Esophagus muscularis mucosa (tissue), 4 donors: ENCODE data around the gene BANF1. TPM values are rescaled to one million over a fixed set of nuclear protein-coding genes. Genes with fewer than 3 reads are reported as not detected.

Source experiments
- DNase-seq: peaks from one replicate; pipeline ENCODE4 v3.0.0-alpha.2; 2017; ENCODE audit errors: extremely low spot score
- H3K27ac ChIP-seq, 4 donors: fragments of 200-600 bp; sonication (generic); replicated peaks in 1 of 4; 1 replicate in 3 of 4; 2 replicates in 1 of 4; pipeline ENCODE4 v1.5.1; 2016 to 2019; ENCODE audit warnings: mild to moderate bottlenecking in 1 of 4
- H3K27me3 ChIP-seq, 4 donors: fragments of 200-600 bp; sonication (generic); one replicate each; pipeline versions ENCODE4 v1.5.1 to v1.6.0; 2016 to 2019
- H3K36me3 ChIP-seq, 4 donors: fragments of 200-600 bp; sonication (generic); one replicate each; pipeline ENCODE4 v1.5.1; 2016 to 2019
- H3K4me1 ChIP-seq, 4 donors: fragments of 200-600 bp; sonication (generic); one replicate each; pipeline ENCODE4 v1.5.1; 2016 to 2019
- H3K4me3 ChIP-seq, 4 donors: fragments of 200-600 bp; sonication (generic); 1 replicate in 2 of 4; 2 replicates in 2 of 4; pipeline ENCODE4 v1.5.1; 2016 to 2019; ENCODE audit warnings: mild to moderate bottlenecking in 4 of 4, moderate library complexity in 1 of 4
- H3K9me3 ChIP-seq, 4 donors: fragments of 200-600 bp; sonication (generic); 1 replicate in 3 of 4; 2 replicates in 1 of 4; pipeline ENCODE4 v1.5.1; 2016 to 2019
- EP300 ChIP-seq: sonication (generic); formaldehyde crosslinking; IDR thresholded peaks from one replicate; pipeline ENCODE4 v1.6.1; 2017; ENCODE audit warnings: antibody characterized with exemption
- POLR2A ChIP-seq: fragments of 450-650 bp; IDR thresholded peaks from one replicate; pipeline ENCODE4 v1.6.1; 2017; ENCODE audit warnings: antibody characterized with exemption, moderate library complexity, mild to moderate bottlenecking, low read depth
- POLR2AphosphoS5 ChIP-seq, 2 donors: sonication (generic); formaldehyde crosslinking; IDR thresholded peaks; one replicate each; pipeline ENCODE4 v1.6.1; 2017; ENCODE audit warnings: antibody characterized with exemption in 2 of 2
- WGBS: methylation state at CpG from one replicate; pipeline ENCODE4 v1.1.5; 2018; 5-methylcytosine and 5-hydroxymethylcytosine counted together
- intact Hi-C: fragments of 100-400 bp; cut with DNase I; formaldehyde crosslinking; loops from one replicate; pipeline ENCODE4 v1.15.1; 2023
- total RNA-seq, 4 donors: library from RNA; depleted of rRNA; stranded (reverse); fragments of >200 nt; gene quantifications; one replicate each; pipeline versions ENCODE4 v1.1.0 to v1.2.1, GENCODE V29; 2016
- TF ChIP-seq, protein P1 (sequence below), 3 experiments: fragments of 200-600 bp in 2 of 3; fragments of 450-650 bp in 1 of 3; sonication (generic) in 2 of 3; IDR thresholded peaks; one replicate each; pipeline ENCODE4 v1.5.1; 2017 to 2019; ENCODE audit warnings: antibody characterized with exemption in 3 of 3, mild to moderate bottlenecking in 2 of 3, moderate library complexity in 1 of 3

Gene BANF1
- total RNA-seq, 4 donors from 2014 or later = 46.9 to 72.5 (median 57.9) TPM

DNA sequence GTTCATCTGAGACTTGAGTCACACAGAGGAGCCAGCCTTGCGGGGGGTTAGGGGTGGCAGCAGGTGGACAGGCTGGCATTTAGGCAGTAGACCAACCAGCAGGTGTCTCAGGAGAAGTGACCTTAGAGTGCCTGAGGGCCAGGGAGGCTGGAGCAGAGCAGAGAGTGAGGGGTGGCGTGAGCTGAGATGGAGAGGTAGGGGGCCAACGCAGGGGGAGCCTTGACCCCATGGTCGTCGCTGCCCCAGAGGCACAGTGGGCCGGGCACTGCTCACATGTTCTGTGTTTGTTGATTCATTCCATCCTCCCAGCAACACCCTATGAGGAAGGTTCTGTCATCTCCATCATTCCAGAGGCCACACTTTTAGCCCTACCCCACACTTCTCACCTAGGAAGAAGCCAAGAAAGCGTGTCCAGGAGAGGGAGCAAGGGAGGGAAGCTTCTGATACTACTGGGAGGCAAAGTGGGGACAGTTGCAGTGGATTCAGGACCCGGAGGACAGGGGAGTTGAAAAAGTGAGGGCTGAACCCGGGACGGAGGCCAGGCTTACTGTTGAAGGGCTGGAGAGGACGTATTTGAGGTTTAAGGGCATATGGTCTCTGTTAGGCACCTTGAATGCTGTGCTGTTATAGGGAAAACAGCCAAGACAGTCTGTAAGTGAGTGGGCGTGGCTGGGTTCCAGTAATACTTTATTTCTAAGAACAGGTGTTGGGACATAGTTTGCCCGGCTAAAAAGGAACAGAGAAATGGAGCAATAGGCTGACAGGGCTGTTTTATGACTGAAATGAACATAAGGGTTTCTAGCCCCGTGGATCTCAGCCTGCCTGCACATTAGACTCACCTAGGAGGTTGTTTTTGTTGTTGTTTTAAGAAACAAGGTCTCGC is 33.5 kb upstream of the BANF1 start:
- Histone ChIP-seq H3K4me1 (peaks cover 2 to 8% (median 6%) of the 10 kb centered on the region in 4 donors), H3K36me3 (peaks cover 69 to 92% (median 80%) of the 10 kb centered on the region in 4 donors), H3K27me3 (no peaks in the 10 kb centered on the region), H3K4me3 (no peak overlapping the region), H3K27ac (no peak overlapping the region), H3K9me3 (no peaks in the 10 kb centered on the region)
- DNase-seq = no peak
- intact Hi-C loops = no loop called here
- 77% methylated on average over 15 of the region's 15 CpGs for WGBS
- no peak for TF ChIP-seq POLR2A
- no peak for TF ChIP-seq EP300
- TF ChIP-seq, protein P1, sequence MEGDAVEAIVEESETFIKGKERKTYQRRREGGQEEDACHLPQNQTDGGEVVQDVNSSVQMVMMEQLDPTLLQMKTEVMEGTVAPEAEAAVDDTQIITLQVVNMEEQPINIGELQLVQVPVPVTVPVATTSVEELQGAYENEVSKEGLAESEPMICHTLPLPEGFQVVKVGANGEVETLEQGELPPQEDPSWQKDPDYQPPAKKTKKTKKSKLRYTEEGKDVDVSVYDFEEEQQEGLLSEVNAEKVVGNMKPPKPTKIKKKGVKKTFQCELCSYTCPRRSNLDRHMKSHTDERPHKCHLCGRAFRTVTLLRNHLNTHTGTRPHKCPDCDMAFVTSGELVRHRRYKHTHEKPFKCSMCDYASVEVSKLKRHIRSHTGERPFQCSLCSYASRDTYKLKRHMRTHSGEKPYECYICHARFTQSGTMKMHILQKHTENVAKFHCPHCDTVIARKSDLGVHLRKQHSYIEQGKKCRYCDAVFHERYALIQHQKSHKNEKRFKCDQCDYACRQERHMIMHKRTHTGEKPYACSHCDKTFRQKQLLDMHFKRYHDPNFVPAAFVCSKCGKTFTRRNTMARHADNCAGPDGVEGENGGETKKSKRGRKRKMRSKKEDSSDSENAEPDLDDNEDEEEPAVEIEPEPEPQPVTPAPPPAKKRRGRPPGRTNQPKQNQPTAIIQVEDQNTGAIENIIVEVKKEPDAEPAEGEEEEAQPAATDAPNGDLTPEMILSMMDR (IDR thresholded peaks at IDR 0.05) = no peak
- no peak for TF ChIP-seq POLR2AphosphoS5 (IDR thresholded peaks at IDR 0.05)

DNA sequence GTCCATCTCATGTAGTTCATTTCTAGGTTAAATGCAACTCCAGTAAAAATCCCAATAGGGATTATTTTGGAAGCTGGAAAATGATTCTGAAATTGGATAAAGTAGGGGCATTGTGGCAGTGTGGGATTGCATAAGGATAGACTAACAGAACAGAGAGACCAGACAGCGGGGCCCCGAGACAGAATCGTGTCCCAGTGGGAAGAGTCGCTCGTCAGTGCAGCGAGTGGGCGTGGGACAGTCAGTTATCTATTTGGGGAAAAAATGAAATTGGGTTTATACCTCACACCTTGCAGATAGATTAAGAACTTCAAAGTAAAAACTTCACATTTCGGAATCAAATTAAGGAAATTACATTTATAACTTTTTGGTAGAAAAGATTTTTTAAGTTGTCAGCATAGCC is 30.2 kb upstream of the BANF1 start:
- no peak for TF ChIP-seq EP300
- intact Hi-C loops = no loop called here
- Histone ChIP-seq H3K9me3 (no peaks in the 10 kb centered on the region), H3K36me3 (peaks cover 44 to 85% (median 68%) of the 10 kb centered on the region in 4 donors), H3K4me1 (no peaks in the 10 kb centered on the region), H3K27ac (no peak overlapping the region), H3K27me3 (no peaks in the 10 kb centered on the region), H3K4me3 (no peak overlapping the region)
- 93% methylated on average over 8 of the region's 8 CpGs for WGBS
- no peak for DNase-seq

DNA sequence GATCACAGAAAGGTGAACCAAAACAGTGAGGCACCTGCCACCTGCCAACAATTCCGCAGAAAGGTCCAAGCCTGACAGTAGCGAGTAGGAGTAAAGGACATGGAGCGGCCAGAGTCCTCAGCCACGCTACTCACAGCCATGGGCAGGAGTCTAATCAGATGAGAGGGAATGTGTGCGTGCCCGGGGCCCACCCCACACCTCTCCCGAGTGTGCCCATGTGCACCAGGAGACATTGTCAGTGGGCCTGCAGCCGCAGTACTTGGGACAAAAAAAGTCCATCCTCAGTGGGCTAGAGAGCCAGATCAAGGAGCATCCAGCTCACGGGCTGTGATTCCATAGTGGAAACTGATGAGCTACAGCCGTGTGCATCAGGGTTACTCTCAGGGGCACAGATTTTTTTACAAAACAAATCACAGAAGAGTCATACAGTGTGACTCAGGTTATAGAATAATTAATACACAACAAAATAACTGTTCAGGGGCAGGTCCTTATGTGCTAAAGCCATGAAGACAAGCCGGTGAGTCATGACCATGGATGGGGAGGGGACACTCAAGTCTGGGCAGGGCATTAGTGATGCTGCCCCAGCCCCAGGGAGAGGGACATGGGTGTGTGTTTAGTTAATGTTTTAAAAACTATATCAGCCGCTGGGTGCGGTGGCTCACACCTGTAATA is 28.7 kb upstream of the BANF1 start:
- peaks cover 44 to 85% (median 68%) of the 10 kb centered on the region in 4 donors for H3K36me3 ChIP-seq
- intact Hi-C loops = no loop called here
- TF ChIP-seq, protein P1 (IDR thresholded peaks at IDR 0.05) = no peak
- TF ChIP-seq EP300 (no peak), POLR2A (no peak), POLR2AphosphoS5 (IDR thresholded peaks at IDR 0.05) (no peak)

DNA sequence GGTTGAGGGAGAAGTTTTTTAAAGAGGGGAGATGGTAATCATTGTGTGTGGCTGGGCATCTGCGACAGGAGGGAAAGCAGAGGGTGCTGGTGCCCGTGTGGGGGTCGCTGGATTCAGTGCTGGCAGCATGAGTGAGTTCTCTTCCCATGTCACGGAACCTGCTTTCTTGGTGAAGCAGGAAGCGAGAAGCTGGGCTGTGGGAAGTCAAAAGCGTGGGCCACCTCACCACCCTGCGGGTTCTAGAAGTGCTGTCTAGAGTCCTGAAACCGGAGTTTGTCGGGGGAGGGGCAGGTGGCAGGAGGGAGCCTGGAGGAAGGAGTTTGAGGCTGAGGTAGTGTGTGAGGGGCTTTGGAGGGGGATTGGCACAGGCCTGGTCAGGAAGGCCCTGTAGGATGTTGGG is 26.5 kb upstream of the BANF1 start:
- Histone ChIP-seq H3K4me1 (no peaks in the 10 kb centered on the region), H3K36me3 (peaks cover 37 to 83% (median 65%) of the 10 kb centered on the region in 4 donors), H3K27ac (no peak overlapping the region), H3K4me3 (no peak overlapping the region), H3K27me3 (no peaks in the 10 kb centered on the region), H3K9me3 (no peaks in the 10 kb centered on the region)
- DNase-seq = no peak
- intact Hi-C loops = no loop called here
- WGBS = 88% methylated on average over 9 of the region's 9 CpGs
- TF ChIP-seq, protein P1 (IDR thresholded peaks at IDR 0.05) = no peak
- no peak for TF ChIP-seq POLR2A
- TF ChIP-seq EP300 = no peak
- TF ChIP-seq POLR2AphosphoS5 (IDR thresholded peaks at IDR 0.05) = no peak

More for the DNA sequence above, 28.7 kb upstream of the BANF1 start:
- H3K27ac ChIP-seq = no peak overlapping the region
- no peaks in the 10 kb centered on the region for H3K9me3 ChIP-seq
- H3K4me3 ChIP-seq = no peak overlapping the region
- no peaks in the 10 kb centered on the region for H3K4me1 ChIP-seq
- no peaks in the 10 kb centered on the region for H3K27me3 ChIP-seq
- DNase-seq = no peak
- WGBS = 93% methylated on average over 13 of the region's 13 CpGs
